ENCODE data around the gene EMX2. TPM values are rescaled to one million over a fixed set of nuclear protein-coding genes. Genes with fewer than 3 reads are reported as not detected.
"Not testable (repeated sequence)": the region's sequence is repeated elsewhere in the genome, so short reads cannot be mapped to it uniquely, and the experiment has no call there.

EMX2 gene
- total RNA-seq = 1.3 TPM in 1 of 2 replicates, not detected in the other

- no peak for DNase-seq (ENCODE audit: extremely low read depth, low read depth, low spot score)
Measured at GRCh38 chr10:117542706-117543224, at the start of gene EMX2. Gene EMX2, plus strand, starts transcription at chr10:117542746. Its CDS starts 522 bp downstream, at chr10:117543268.

DNA sequence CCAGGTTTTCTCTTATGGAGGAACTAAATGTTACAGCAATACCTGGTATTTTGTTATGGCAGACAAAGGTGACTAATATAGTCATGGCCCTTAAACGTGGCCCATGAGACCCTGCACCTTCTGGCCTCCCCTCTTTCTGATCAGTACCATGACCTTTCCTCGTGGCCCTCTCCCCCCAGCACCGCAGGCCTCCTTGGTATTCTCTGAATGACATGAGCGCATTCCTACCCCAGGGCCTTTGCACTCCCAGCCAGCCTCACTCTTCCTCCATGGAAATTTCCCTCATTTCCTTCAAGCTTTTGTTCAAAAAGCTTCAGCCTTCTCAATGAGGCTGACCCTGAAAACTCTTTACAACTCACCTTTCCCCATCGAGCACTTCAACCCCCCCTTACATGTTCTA is 46.5 kb upstream of the EMX2 start:
- DNase-seq (ENCODE audit: extremely low read depth, low read depth, low spot score) = no peak

DNA sequence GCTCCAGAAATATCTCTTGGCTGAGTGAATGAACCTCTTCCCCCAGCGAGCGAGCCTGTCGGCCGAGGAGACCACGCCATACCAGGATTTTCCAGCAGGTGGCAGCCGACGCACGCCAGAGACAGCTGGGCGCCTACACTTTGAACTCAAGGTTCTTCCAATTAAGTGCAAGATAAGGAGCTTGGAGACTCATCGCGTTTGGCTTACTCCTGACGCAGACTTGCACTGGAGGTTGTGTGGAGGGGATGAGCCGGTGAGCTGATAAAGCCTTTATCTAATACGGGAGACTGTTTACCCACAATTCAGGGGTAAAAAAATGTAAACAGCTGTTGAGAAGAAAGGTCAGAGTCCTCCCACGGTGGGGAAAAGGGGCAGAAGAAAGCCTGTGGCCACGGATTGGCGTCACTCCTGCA is 45.9 kb upstream of the EMX2 start:
- DNase-seq (ENCODE audit: extremely low read depth, low read depth, low spot score) = peak; percentile 33

DNA sequence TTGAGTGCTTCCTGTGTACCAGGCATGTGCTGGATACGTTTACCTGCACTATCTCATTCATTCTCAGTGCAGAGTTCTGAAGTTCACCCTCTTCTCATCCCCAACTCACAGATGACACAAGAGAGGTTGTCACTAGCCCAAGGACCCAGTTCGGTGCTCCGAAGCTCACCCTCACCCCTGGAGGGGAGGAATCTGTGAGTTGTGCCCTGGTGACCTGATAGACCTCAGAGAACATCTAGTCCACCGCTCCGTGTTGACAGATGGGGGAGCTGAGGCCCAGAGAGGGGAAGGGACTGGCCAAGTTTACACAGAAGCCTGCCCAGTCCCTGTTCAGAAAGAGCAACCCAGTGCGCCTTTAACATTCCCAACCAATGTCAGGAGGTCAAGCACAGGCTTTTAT is 44.8 kb upstream of the EMX2 start:
- DNase-seq (ENCODE audit: extremely low read depth, low read depth, low spot score) = no peak

GRCh38 chr10:117499248-117500105 is 43.1 kb upstream of the EMX2 start:
- DNase-seq (ENCODE audit: extremely low read depth, low read depth, low spot score) = no peak

- DNase-seq (ENCODE audit: extremely low read depth, low read depth, low spot score) = no peak
Measured at GRCh38 chr10:117500456-117500855, 42.1 kb upstream of the EMX2 start.

DNA sequence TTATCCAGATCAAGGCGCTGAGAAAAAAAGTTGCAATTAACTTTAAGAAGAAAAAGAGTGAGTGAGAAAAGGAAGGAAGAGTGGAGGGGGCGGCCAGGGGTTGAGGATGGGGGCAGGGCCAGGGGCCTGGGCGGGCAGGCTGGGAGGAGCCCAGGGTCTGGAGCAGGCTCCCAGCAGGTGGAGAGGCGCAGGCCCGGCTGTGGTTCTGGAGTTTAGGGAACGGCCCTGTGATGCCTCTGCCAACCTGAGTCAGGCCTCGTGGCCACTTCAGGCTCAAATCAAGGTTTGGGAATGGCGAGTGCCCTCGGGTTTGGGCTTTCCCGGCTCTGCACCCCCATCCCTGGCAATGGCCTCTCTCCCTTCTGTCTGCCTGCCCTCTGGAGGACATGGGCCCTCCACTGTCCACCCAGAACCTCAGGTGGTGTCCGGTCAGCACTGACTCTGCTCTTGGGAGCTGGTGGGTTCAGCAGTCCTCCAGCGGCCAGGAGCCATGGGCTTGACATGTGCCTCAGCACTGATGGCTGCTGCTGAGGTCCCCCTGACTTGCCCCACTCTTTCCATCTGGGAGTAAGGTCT is 41.0 kb upstream of the EMX2 start:
- DNase-seq (ENCODE audit: extremely low read depth, low read depth, low spot score) = no peak

- no peak for DNase-seq (ENCODE audit: extremely low read depth, low read depth, low spot score)
Measured at GRCh38 chr10:117502421-117503243, 39.9 kb upstream of the EMX2 start.

DNA sequence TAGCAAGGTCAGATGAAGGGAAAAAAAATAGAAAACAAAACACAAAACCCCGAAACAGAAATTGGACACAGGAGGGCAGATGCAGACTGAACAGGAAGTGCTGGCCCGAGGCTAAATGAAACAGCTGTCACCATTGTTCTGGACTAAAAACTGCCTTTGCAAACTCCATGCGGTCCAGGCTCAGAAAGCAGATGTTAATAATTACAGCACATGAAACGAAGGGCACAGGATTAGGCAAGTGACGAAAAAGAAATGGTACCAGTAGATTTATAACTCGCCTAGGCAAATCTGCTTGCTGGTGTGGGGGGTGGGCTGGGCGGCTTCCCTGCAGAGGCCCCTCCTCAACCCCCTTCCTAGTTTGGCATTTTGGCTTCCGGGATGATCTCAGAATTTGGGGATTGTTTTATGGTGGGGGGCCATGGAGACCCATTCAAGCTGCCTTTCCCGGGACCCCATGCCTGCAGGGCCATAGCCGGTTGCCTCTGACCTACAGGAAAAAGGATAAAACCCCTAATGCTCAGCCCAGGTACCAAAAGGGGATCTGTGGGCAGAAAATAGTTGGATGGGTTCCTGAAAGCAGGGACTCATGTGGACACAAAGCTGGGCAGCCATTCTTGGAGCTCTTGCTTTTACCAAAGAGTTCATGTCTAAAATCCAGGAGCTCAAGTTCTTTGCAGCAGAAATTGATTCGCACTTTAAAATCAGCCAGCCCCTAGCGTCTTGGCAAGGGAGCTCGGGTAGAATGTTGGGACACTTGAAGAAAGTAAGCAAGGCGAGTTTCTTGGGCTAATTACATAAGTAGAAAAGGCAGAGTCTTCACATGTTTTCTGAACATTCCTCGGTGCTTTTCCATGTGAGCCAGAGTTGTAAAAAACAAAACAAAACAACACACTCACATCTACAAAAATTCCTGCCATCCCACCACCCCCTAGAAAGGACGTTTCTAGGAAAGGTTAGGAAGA is 39.0 kb upstream of the EMX2 start:
- no peak for DNase-seq (ENCODE audit: extremely low read depth, low read depth, low spot score)

GRCh38 chr10:117504562-117504961 is 38.0 kb upstream of the EMX2 start:
- no peak for DNase-seq (ENCODE audit: extremely low read depth, low read depth, low spot score)

GRCh38 chr10:117507081-117507480 is 35.5 kb upstream of the EMX2 start:
- DNase-seq (ENCODE audit: extremely low read depth, low read depth, low spot score) = not testable (repeated sequence)

DNA sequence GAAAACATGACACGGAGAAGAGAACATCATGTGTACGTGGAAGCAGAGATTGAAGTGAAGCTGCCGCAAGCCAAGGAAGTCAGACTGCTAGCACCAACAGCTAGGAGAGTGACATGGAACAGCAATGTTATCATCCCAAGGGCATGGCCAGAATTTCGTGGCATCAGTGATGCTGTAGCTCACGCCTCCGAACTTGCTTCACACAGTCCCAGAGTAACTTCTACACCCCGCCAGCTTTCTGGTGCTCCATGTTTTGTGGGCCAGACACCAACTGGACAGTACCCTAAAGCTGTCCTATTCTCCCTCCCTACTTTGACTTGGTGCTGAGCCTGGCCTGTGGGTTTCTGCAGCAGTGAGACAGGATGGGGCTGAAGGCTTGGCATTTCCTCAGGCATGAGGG is 33.0 kb upstream of the EMX2 start:
- DNase-seq (ENCODE audit: extremely low read depth, low read depth, low spot score) = no peak

DNA sequence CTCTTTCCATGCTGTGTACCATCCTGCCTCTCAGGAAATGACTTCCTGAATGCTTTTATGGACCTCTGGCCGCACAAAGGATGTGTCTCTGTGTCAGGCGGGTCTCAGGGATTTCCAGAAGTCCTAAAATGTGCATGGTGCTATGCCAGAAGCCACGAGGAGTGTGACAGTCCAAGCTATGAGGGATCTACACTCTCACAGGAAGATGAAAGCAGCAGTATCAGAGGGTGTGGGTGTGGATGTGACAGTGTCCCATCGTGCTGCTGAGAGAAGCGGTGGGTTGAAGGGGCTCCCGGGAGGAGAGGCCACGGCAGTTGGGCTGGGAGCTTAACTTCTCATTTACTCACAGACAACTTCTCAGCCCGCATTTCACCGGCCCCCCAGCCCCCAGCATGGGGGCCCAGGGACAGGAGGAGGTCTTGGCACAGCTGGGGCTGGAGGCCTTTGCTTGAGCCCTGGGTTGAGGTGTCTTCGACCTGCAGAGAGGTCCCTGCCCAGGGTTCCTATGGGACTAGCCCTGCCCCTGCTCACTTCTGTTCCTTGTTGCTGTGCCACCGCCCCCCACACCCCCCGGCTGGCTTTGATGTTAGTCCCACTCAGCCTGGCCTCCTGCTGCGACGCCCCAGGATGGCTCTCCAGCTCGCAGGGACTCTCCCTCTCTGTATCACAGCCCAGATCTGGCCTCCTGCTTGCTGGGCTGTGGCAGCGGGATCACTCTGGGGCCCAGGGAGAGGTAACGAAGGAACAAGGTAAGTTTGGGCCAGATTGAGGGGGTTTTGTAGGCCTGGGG is 30.8 kb upstream of the EMX2 start:
- no peak for DNase-seq (ENCODE audit: extremely low read depth, low read depth, low spot score)

DNA sequence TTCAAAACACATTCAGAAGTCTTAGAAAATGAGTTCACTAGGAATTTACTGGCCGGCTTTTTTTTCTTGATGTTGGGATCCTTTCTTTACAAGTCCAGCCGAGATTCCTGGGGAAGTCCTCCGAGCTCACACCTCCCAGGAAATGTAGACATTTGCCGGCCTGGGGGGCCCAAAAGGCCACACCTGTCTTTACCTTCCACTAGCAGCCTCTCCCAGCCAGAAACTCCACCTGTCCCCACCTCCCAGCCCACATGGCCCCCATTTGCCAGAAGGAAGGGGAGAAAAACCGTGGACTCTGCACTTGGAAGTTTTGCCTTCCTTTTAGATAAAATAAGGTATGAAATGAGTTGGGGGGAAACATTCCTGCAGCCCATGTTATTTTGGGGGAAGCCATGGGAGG is 27.6 kb upstream of the EMX2 start:
- no peak for DNase-seq (ENCODE audit: extremely low read depth, low read depth, low spot score)

DNA sequence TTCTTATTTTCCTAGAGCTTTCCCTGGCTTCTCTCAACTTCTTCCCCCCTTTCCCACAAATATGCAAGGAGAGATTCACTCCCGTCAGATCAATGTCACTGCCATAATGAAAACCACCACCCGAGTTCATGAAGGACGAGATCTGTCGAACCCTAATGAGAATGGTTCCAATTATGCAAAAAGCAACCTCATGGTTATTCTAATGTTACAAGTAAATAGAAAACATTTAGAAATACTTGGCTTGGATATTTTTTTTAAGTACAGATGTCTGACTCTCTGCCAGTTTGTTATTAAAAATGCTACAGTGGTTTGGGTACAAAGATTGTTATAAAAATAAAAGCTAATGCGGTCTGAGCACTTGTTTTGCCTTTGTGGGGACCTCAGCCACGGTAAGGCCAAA is 25.9 kb upstream of the EMX2 start:
- no peak for DNase-seq (ENCODE audit: extremely low read depth, low read depth, low spot score)

GRCh38 chr10:117518246-117518645 is 24.3 kb upstream of the EMX2 start:
- no peak for DNase-seq (ENCODE audit: extremely low read depth, low read depth, low spot score)

DNA sequence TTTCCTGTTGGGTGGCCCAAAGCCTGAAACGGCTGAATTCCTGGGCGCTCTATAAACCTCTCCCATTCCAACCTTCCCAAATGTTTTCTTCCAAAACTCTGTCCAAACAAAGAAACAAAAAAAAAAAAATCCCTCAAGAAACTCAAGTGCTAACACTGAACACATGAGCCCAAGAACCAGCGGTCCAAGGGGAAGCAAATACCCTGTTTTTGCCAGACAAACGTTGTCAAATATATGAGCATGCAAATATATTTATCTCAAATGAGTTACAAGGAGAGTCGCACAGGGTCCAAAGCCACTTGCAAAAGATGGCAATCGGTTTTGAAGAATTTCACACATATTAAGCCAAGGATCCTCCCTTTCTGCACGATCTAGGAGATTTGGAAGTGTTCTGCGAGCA is 23.3 kb upstream of the EMX2 start:
- DNase-seq (ENCODE audit: extremely low read depth, low read depth, low spot score) = no peak

DNA sequence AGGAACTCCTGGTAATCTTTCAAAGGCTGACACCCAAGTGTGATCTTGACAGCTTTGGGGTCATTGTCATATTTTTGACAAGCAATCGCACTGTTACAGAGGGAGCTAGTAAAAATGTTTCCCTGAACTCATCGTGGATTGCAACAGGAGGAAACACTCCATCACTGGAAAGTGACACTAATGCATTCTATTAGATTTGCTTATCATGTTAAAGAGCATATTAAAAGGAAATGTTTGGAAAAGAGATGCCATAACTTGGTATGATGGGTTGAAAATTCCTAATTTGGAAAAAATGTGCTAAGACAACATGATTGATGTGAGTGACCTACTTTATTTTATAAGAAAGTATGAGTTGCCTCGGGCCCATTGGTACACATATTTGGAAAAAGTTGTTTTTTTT is 22.7 kb upstream of the EMX2 start:
- DNase-seq (ENCODE audit: extremely low read depth, low read depth, low spot score) = no peak

- DNase-seq (ENCODE audit: extremely low read depth, low read depth, low spot score) = no peak
Measured at GRCh38 chr10:117530791-117531190, 11.8 kb upstream of the EMX2 start.

Measured in glomerular endothelial cell (primary cell).